Activated CD8-positive, alpha-beta memory T cell treated with anti-CD3 and anti-CD28 coated beads for 36 hours (primary cell): ENCODE results near the gene RAB40C. TPM values are rescaled to one million over a fixed set of nuclear protein-coding genes. Genes with fewer than 3 reads are reported as not detected.

Experiments
- CTCF ChIA-PET: fragments of 350-600 bp; sonication (Branson Sonifier 250); formaldehyde crosslinking; loops from one replicate; lab custom pipeline; 2021; ENCODE audit warnings: antibody characterized with exemption; lab: Charles Lee
- POLR2A ChIA-PET: fragments of 350-600 bp; sonication (Branson Sonifier 250); formaldehyde crosslinking; loops from one replicate; lab custom pipeline; 2021; ENCODE audit warnings: antibody characterized with exemption; lab: Charles Lee
- total RNA-seq, 2 experiments: library from RNA; stranded (reverse); gene quantifications; one replicate each; pipeline ENCODE4 v1.2.3, GENCODE V29; 2021

Gene RAB40C
- total RNA-seq, 2 experiments from 2014 or later: 8.9 to 11.1 TPM

GRCh38 chr16:675884-676564 lies 86.2 kb downstream of the RAB40C start:
- CTCF ChIA-PET: interaction anchor here (0.5 to 6.1 kb wide), 4 partner anchors 8 to 131 kb away, joined by 3 to 25 read pairs (median 4); partner anchors contain the start of genes ANTKMT and RHOT2
- POLR2A ChIA-PET: interaction anchor here (0.6 to 2.1 kb wide), 4 partner anchors 8 to 300 kb away, joined by 3 to 5 read pairs (median 4); partner anchors contain the start of genes METTL26, RHOT2 and WDR90

DNA sequence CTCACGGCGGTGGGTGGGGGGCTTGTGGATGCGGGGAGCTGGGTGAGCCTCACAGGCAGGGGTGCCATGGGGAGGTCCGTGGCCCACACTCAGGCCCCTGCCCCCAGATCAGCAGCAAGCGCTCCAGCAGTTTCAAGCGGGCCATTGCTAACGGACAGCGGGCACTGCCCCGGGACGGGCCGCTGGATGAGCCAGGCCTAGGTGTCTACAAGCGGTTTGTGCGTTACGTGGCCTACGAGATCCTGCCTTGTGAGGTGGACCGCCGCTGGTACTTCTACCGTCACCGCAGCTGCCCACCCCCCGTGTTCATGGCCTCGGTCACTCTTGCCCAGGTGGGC lies 86.7 kb downstream of the RAB40C start:
- CTCF ChIA-PET: interaction anchor here (0.5 to 6.1 kb wide), 2 partner anchors 9 to 131 kb away, joined by 4 to 25 read pairs; partner anchors contain the start of gene RHOT2
- POLR2A ChIA-PET: interaction anchor here (0.6 to 2.1 kb wide), 2 partner anchors 8 to 301 kb away, joined by 3 to 5 read pairs; partner anchors contain the start of gene RHOT2

GRCh38 chr16:676913-677312 lies 87.0 kb downstream of the RAB40C start:
- CTCF ChIA-PET: interaction anchor here (0.5 to 6.1 kb wide), 2 partner anchors 9 to 130 kb away, joined by 4 to 25 read pairs; partner anchors contain the start of gene RHOT2
- POLR2A ChIA-PET: interaction anchor here (0.6 to 2.1 kb wide), 2 partner anchors 9 to 301 kb away, joined by 3 to 5 read pairs; partner anchors contain the start of gene RHOT2

- POLR2A ChIA-PET: interaction anchor here (2.1 kb wide), 1 partner anchor 9 kb away, joined by 5 read pairs; the partner anchor contains the start of gene RHOT2
Measured at GRCh38 chr16:677316-678190, 87.7 kb downstream of the RAB40C start.

DNA sequence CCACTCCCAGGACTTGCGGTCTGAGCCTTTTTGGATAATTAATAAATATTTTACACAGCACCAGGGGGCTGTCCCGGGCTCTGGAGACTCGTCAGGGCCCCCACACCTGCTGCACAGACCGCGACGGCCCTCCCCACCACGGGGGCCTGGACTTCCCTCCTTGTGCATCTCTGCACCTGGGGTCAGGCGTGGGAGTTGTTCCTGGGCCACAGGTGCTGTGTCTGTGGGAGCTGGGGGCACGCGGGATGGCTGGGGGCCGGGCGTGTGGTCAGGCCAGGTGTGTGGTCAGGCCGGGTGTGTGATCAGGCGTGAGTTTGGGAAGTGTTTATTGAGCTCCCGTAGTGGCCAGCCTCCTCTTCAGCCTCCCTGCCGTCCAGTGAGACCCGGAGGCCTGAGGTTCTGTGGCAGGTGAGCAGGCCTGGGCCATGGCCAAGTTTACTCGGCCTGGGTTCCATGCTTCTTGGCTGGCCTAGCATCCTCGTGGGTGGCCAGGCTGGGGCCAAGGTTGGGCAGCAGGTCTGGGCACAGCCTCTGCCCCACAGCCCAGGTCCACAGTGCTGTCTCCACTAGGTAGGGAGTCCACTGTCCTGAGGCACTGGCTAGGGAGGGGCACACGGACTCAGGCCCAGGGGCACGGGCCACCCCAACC lies 88.5 kb downstream of the RAB40C start:
- CTCF ChIA-PET: interaction anchor here (6.1 kb wide), 1 partner anchor 10 kb away, joined by 25 read pairs; the partner anchor contains the start of gene RHOT2
- POLR2A ChIA-PET: interaction anchor here (1.0 to 1.2 kb wide), 2 partner anchors 42 to 43 kb away, joined by 3 read pairs; partner anchors contain the start of genes ANTKMT and METTL26

More at GRCh38 chr16:677316-678190, 87.7 kb downstream of the RAB40C start:
- CTCF ChIA-PET: interaction anchor here (6.1 kb wide), 1 partner anchor 10 kb away, joined by 25 read pairs; the partner anchor contains the start of gene RHOT2

Other genes starting within 250 kb of the RAB40C start
- 10 to 100 TPM; 24.7 to 25.6 TPM for gene AXIN1, start 237.3 kb upstream of the RAB40C start, total RNA-seq
- gene MRPL28, start 219.5 kb upstream of the RAB40C start, total RNA-seq: 10 to 100 TPM; 94.6 to 97.6 TPM
- gene PGAP6, start 208.1 kb upstream of the RAB40C start, total RNA-seq: 10 to 100 TPM; 33.9 to 36.9 TPM
- 10 to 100 TPM; 16.6 to 17.7 TPM for gene NME4, start 192.9 kb upstream of the RAB40C start, total RNA-seq
- gene DECR2, start 188.2 kb upstream of the RAB40C start, total RNA-seq: 10 to 100 TPM in 1 of 2 experiments, 1 to 10 TPM in 1; 8.2 to 10.2 TPM
- gene RAB11FIP3, start 164.4 kb upstream of the RAB40C start, total RNA-seq: 10 to 100 TPM; 28.2 to 29.3 TPM
- gene CAPN15, start 62.4 kb upstream of the RAB40C start, total RNA-seq: 100 to 1,000 TPM; 107 to 108 TPM
- not detected for gene PRR35, start 29.7 kb upstream of the RAB40C start, total RNA-seq
- gene NHLRC4, start 23.1 kb upstream of the RAB40C start, total RNA-seq: under 1 TPM; 0.25 to 0.27 TPM
- 10 to 100 TPM; 46.7 to 50.8 TPM for gene PIGQ, start 20.1 kb upstream of the RAB40C start, total RNA-seq
- under 1 TPM; 0.15 to 0.19 TPM for gene WFIKKN1, start 40.9 kb downstream of the RAB40C start, total RNA-seq
- gene METTL26, start 46.2 kb downstream of the RAB40C start, total RNA-seq: 100 to 1,000 TPM; 136 to 137 TPM
- 10 to 100 TPM; 63.5 to 73.0 TPM for gene MCRIP2, start 51.8 kb downstream of the RAB40C start, total RNA-seq
- 10 to 100 TPM; 87.3 to 89.6 TPM for gene WDR90, start 59.3 kb downstream of the RAB40C start, total RNA-seq
- 100 to 1,000 TPM; 136 to 147 TPM for gene RHOT2, start 78.1 kb downstream of the RAB40C start, total RNA-seq
- gene RHBDL1, start 85.6 kb downstream of the RAB40C start, total RNA-seq: under 1 TPM; 0.48 to 0.63 TPM
- gene STUB1, start 90.3 kb downstream of the RAB40C start, total RNA-seq: 100 to 1,000 TPM; 100 to 106 TPM
- gene JMJD8, start 94.3 kb downstream of the RAB40C start, total RNA-seq: 10 to 100 TPM; 48.7 to 49.3 TPM
- 10 to 100 TPM; 22.0 to 23.6 TPM for gene WDR24, start 100.3 kb downstream of the RAB40C start, total RNA-seq
- gene FBXL16, start 115.7 kb downstream of the RAB40C start, total RNA-seq: 1 to 10 TPM; 4.1 to 5.7 TPM
- gene METRN, start 125.1 kb downstream of the RAB40C start, total RNA-seq: 10 to 100 TPM; 35.3 to 37.7 TPM
- gene ANTKMT, start 131.1 kb downstream of the RAB40C start, total RNA-seq: 10 to 100 TPM; 69.1 to 69.9 TPM
- 1 to 10 TPM; 8.6 TPM for gene CCDC78, start 136.4 kb downstream of the RAB40C start, total RNA-seq
- gene HAGHL, start 137.0 kb downstream of the RAB40C start, total RNA-seq: 10 to 100 TPM; 29.0 to 31.5 TPM
- gene CIAO3, start 150.9 kb downstream of the RAB40C start, total RNA-seq: 10 to 100 TPM; 33.4 to 34.5 TPM
- not detected for gene MSLN, start 170.7 kb downstream of the RAB40C start, total RNA-seq
- gene RPUSD1, start 198.3 kb downstream of the RAB40C start, total RNA-seq: 10 to 100 TPM; 40.6 to 44.4 TPM
- gene CHTF18, start 198.6 kb downstream of the RAB40C start, total RNA-seq: 100 to 1,000 TPM; 122 to 128 TPM
- not detected for gene GNG13, start 210.7 kb downstream of the RAB40C start, total RNA-seq